Fibroblast of the aortic adventitia (primary cell): Measurements from ENCODE around the gene ADAMTS3. TPM values are rescaled to one million over a fixed set of nuclear protein-coding genes. Genes with fewer than 3 reads are reported as not detected.
A peak's percentile ranks its signal among the peaks of the same experiment; 100 is the strongest.

Experiments
- DNase-seq: peaks from one replicate; pipeline ENCODE4 v3.0.0-alpha.2; 2010; ENCODE audit warnings: low read depth
- H3K4me3 ChIP-seq: 2 replicates; pipeline ENCODE4 v1.5.1; 2011; ENCODE audit warnings: low read depth, mild to moderate bottlenecking, control low read depth, low read length, moderate library complexity
- CTCF ChIP-seq: IDR thresholded peaks from 2 replicates; pipeline ENCODE4 v1.5.1; 2011; ENCODE audit warnings: mild to moderate bottlenecking, low read length, control low read depth, inconsistent platforms; ENCODE audit not compliant: insufficient read depth
- total RNA-seq: library from RNA; depleted of rRNA; stranded (reverse); fragments of >200 nt; gene quantifications from 2 replicates; pipeline ENCODE4 v1.2.3, GENCODE V29; 2012; ENCODE audit warnings: low replicate concordance

Gene ADAMTS3
- total RNA-seq, 1 donor: 20.3 TPM

- no peak overlapping the region for H3K4me3 ChIP-seq
- no peak for DNase-seq
- TF ChIP-seq CTCF: no peak
Measured at GRCh38 chr4:72587334-72587733, 18.3 kb upstream of the ADAMTS3 start.

- H3K4me3 ChIP-seq: no peak overlapping the region
- TF ChIP-seq CTCF: no peak
- no peak for DNase-seq
Measured at GRCh38 chr4:72582853-72583252, 13.8 kb upstream of the ADAMTS3 start.

GRCh38 chr4:72577211-72577610 lies 8.2 kb upstream of the ADAMTS3 start:
- H3K4me3 ChIP-seq: no peak overlapping the region
- DNase-seq: no peak
- TF ChIP-seq CTCF: no peak

GRCh38 chr4:72571337-72571736 lies 2.3 kb upstream of the ADAMTS3 start:
- H3K4me3 ChIP-seq: no peak overlapping the region
- no peak for DNase-seq
- TF ChIP-seq CTCF: no peak

GRCh38 chr4:72569719-72570235 lies 756 bp upstream of the ADAMTS3 start:
- TF ChIP-seq CTCF: no peak
- H3K4me3 ChIP-seq: peak overlapping the region; percentile 81
- no peak for DNase-seq

- peak overlapping the region; percentile 81 for H3K4me3 ChIP-seq
- TF ChIP-seq CTCF: peak; percentile 49
Measured at GRCh38 chr4:72567821-72568675, 973 bp downstream of the ADAMTS3 start.

More at GRCh38 chr4:72567821-72568675, 973 bp downstream of the ADAMTS3 start:
- peak; percentile 75 for DNase-seq
